ENCODE measurements around the gene MEIS1. TPM values are rescaled to one million over a fixed set of nuclear protein-coding genes. Genes with fewer than 3 reads are reported as not detected.

Gene MEIS1
- total RNA-seq, 2 experiments from 2014 or later, result 5.4 to 7.3 TPM

DNA sequence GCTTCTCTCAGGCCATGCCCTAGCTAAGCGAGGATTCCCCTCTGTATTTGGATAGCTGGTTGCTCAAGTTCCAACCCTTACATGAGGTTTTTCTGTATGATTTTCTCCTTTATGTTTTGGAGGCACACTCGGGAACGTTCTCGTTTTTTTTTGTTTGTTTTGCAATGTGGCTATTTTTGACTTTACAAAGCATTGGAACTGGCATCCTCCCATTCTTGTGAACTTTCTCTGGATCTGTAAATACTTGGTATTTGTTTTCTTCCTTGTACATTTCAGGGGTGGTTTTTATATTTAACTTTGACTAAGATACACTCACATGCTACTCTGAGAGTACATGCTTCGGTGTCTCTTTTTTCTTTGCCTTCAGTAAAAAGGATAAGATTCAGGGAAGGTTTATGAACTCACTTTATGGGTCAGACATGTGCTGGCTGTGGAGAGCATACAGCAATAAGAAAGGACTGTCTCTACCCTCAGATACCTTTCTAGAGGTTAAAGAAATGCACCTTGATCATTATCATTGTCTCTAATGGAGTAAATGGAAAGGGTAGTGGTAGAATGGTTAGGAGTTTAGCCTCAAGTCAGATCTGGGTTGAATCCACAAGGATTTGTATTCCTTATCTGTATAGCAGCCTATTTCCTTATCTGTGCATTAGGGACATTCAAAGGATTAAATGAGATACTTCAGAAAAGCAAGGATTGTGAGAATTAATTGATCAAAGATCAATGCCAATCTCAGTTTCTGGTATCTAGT, 61.9 kb downstream of the MEIS1 start:
- CTCF ChIA-PET (ENCODE audit: unreplicated experiment), result no interaction called here
- BruUV-seq (replicated peaks), result no TSS peak

DNA sequence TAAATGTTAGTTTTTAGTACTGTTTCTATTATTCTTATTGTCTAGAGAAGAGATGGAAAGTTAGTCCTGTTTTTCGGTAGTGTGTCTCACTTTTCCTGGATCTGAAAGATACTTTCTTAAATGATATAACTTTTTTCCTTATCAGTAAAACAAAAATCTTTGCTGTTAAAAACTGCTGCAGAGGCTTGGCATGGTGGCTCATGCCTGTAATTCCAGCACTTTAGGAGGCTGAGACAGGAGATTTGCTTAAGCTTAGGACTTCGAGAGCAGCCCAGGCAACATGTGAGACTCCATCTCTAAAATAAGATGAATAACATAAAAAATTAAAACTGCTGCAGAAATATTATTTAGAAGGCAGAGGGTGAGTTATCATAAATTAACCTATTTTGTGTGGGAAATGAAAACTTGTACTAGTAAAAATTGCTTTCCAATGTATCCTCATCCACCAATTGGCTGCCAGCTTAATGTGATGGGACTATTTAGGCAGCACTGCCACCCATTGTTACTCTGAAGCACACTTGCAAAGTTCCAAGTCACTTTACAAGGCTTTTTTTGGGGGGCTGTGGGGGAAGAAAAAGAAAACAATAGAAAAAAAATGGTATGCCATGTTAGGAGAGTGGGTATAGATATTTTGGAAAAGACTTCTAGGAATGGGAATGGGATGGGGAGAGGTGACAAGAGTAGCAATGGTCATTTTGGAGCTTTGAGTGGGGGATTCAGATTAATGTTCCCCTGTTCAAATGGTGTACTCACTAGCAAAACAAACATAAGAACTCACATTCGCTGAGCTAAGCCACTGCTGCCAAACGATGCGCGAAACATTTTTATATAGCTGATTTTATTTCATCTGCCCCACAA, 62.7 kb downstream of the MEIS1 start:
- POLR2A ChIA-PET, result no interaction called here
- Histone ChIP-seq H4K20me1 (ENCODE audit: insufficient read depth, low read length) (no peaks in the 10 kb centered on the region), H3K4me3 (ENCODE audit: low read depth, low read length, poor library complexity, severe bottlenecking) (no peak overlapping the region), H3K36me3 (ENCODE audit: insufficient read depth, low read length) (no peaks in the 10 kb centered on the region), H3K9me3 (ENCODE audit: low read length) (no peaks in the 10 kb centered on the region), H3K9me2 (ENCODE audit: insufficient read depth, low read length) (no peaks in the 10 kb centered on the region), H3K79me2 (ENCODE audit: insufficient read depth, low read depth, low read length) (no peaks in the 10 kb centered on the region), H3K4me1 (ENCODE audit: insufficient read depth, low read length, poor library complexity, severe bottlenecking) (no peaks in the 10 kb centered on the region), H3K27ac (ENCODE audit: low read depth, low read length, poor library complexity, severe bottlenecking) (no peak overlapping the region), H2AFZ (ENCODE audit: low read length) (no peak overlapping the region), H3K4me2 (ENCODE audit: low read length) (no peak overlapping the region)
- CTCF ChIA-PET (ENCODE audit: unreplicated experiment), result no interaction called here
- intact Hi-C loops (cut with micrococcal nuclease; ENCODE audit: unreplicated experiment), result no loop called here
- no TSS peak for BruUV-seq (replicated peaks)
- no peak for DNase-seq (ENCODE audit: low spot score)
- TF ChIP-seq, protein P1, sequence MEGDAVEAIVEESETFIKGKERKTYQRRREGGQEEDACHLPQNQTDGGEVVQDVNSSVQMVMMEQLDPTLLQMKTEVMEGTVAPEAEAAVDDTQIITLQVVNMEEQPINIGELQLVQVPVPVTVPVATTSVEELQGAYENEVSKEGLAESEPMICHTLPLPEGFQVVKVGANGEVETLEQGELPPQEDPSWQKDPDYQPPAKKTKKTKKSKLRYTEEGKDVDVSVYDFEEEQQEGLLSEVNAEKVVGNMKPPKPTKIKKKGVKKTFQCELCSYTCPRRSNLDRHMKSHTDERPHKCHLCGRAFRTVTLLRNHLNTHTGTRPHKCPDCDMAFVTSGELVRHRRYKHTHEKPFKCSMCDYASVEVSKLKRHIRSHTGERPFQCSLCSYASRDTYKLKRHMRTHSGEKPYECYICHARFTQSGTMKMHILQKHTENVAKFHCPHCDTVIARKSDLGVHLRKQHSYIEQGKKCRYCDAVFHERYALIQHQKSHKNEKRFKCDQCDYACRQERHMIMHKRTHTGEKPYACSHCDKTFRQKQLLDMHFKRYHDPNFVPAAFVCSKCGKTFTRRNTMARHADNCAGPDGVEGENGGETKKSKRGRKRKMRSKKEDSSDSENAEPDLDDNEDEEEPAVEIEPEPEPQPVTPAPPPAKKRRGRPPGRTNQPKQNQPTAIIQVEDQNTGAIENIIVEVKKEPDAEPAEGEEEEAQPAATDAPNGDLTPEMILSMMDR (conservative IDR thresholded peaks at IDR 0.05; ENCODE audit: low read length), result no peak
- no peak for TF ChIP-seq EZH2phosphoT487 (IDR thresholded peaks at IDR 0.05; ENCODE audit: borderline replicate concordance, low read depth, low read length)

More for the DNA sequence above, 61.9 kb downstream of the MEIS1 start:
- POLR2A ChIA-PET, result interaction anchor here (0.5 kb wide), 1 partner anchor 790 kb away, joined by 3 read pairs; no protein-coding TSS in a partner anchor
- Histone ChIP-seq H3K9me2 (ENCODE audit: insufficient read depth, low read length) (no peaks in the 10 kb centered on the region), H3K4me3 (ENCODE audit: low read depth, low read length, poor library complexity, severe bottlenecking) (no peak overlapping the region), H2AFZ (ENCODE audit: low read length) (no peak overlapping the region), H3K4me1 (ENCODE audit: insufficient read depth, low read length, poor library complexity, severe bottlenecking) (no peaks in the 10 kb centered on the region), H3K27ac (ENCODE audit: low read depth, low read length, poor library complexity, severe bottlenecking) (no peak overlapping the region), H3K36me3 (ENCODE audit: insufficient read depth, low read length) (no peaks in the 10 kb centered on the region), H3K4me2 (ENCODE audit: low read length) (no peak overlapping the region), H3K79me2 (ENCODE audit: insufficient read depth, low read depth, low read length) (no peaks in the 10 kb centered on the region), H3K9me3 (ENCODE audit: low read length) (no peaks in the 10 kb centered on the region), H4K20me1 (ENCODE audit: insufficient read depth, low read length) (no peaks in the 10 kb centered on the region)
- no peak for DNase-seq (ENCODE audit: low spot score)
- intact Hi-C loops (cut with micrococcal nuclease; ENCODE audit: unreplicated experiment), result no loop called here
- TF ChIP-seq EZH2phosphoT487 (IDR thresholded peaks at IDR 0.05; ENCODE audit: borderline replicate concordance, low read depth, low read length), result no peak
- TF ChIP-seq, protein P1 (conservative IDR thresholded peaks at IDR 0.05; ENCODE audit: low read length), result no peak
